HG03025 (cell line): ENCODE data around the gene FSIP1.

Experiments
- ATAC-seq: cut with Tn5 transposase; IDR thresholded peaks from one replicate; pipeline ENCODE4 v1.9.1; 2021; ENCODE audit warnings: mild to moderate bottlenecking, moderate library complexity; ENCODE audit not compliant: unreplicated experiment, low FRiP score

The FSIP1 gene

DNA sequence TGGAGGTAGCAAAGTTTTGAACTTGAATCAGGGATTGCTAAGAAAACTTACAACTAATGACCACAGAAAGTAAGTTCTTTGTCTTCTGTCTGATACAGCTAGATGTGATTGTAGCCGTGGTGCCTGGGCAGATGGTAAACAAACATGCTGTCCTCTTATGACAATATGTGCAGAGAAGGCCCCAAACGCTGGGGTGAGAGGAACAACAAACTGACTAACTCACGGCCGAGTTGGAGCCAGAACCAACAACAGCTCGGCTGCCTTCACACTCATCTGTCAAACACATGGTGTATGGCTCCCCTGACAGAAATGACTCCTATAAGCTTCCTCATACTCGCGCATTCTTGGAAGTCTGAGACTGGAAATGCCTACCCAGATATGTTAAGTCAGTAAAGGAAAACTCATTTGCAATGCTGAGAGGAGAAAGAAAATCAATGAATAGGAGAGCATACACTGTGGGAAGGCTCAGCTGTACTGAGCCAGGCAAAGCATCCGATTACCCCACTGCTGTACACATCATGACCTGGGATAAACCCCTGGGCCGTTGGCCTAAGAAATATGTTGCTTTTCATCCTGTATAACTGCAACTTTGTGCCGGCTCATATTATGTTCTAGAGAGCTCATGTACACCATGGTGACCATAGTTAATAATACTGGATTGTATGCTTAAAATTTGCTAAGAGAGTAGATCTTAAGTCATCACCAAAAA is 196.1 kb downstream of the FSIP1 start:
- no peak for ATAC-seq

DNA sequence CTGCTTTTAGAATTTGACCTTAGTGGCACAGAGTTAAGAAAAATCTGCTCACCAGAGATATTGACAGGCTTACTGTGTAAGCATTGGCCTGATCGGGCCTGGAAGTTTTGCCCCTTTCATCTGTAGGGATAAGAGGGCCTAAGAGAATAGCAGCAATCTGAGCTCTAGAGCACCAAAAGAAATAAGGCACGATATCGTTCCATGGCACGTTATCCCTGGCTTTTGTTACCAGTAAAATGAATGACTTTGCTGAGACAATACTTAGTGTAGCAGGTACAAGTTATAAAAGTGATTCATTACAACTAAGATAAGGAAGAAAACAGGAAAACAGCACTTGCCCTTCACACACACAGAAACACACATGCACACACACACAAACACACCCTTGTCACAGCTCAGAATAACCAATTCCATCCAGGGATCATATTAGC is 196.8 kb downstream of the FSIP1 start:
- no peak for ATAC-seq

- ATAC-seq: no peak
Observed at GRCh38 chr15:39585389-39585841, 197.2 kb downstream of the FSIP1 start.

DNA sequence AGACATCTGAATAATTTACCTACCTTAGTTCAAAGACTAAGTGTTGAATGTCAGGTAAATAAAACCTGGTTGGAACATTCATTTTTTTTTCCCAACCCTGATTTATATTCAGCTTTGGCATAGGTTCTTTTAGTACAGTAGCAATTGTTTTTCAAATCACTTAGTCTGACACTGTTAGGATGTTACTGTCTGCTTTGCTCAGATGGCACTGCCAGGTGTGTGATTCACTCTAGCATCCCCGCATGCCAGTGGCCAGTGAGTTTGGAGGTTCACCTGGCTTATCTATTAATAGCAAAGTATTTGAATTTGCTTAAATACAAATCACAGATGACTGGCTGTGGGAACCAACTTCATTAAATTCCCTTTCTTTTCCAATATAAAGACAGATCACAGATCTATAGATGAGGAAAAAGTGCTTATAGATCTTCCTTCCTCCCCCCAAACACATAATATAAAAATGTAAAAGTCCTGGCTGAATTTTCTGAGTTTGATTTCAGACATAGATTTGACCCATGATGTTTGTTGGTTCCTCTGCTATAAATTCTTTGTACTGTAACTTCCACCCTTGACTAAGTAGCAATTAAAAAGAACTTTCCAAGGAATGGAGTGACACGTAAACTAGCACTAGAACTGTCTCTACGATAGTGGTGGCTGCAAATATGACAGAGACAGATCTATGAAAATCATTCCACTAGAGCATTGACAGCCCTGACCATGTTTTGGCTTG is 197.8 kb downstream of the FSIP1 start:
- ATAC-seq: no peak

DNA sequence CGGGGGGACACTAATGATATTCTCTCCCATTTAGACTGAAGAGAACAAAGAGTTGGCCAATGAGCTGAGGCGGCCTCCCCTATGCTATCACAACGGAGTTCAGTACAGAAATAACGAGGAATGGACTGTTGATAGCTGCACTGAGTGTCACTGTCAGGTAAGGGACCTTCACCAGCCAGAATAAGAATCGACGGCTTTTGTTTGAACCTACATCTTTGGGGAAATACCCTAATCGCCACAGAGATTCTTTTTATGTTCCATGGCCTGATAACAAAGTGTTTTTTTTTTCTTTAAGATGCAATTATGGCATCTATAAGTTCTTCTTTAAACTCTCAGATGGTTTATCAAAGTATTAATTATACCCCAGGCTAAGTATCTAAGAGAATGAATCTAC is 198.4 kb downstream of the FSIP1 start:
- ATAC-seq: no peak

DNA sequence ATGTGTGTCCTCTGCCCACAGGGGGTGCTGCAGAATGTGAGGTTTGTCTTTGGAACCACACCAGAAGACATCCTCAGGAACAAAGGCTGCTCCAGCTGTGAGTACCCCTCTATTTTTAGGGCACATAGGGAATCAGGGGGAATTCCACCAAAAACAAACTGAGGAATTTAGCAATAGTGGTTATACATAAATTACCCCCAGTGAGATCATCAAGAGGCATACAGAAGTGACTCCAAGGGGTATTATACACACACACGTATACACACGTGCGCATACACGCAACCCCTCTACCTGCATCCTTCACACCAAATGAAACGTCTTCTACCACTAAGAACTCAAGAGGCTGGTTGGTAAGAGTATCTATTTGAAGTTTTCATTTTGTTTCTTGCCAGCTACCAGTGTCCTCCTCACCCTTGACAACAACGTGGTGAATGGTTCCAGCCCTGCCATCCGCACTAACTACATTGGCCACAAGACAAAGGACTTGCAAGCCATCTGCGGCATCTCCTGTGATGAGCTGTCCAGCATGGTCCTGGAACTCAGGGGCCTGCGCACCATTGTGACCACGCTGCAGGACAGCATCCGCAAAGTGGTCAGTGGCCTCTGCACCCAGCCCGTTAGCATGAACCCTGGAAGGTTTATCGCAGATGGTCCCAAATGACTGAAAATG is 198.9 kb downstream of the FSIP1 start:
- ATAC-seq: no peak

GRCh38 chr15:39582977-39583595 is 199.6 kb downstream of the FSIP1 start:
- ATAC-seq: no peak

GRCh38 chr15:39582286-39582976 is 200.2 kb downstream of the FSIP1 start:
- no peak for ATAC-seq

- no peak for ATAC-seq
Observed at GRCh38 chr15:39581793-39582285, 200.8 kb downstream of the FSIP1 start.

DNA sequence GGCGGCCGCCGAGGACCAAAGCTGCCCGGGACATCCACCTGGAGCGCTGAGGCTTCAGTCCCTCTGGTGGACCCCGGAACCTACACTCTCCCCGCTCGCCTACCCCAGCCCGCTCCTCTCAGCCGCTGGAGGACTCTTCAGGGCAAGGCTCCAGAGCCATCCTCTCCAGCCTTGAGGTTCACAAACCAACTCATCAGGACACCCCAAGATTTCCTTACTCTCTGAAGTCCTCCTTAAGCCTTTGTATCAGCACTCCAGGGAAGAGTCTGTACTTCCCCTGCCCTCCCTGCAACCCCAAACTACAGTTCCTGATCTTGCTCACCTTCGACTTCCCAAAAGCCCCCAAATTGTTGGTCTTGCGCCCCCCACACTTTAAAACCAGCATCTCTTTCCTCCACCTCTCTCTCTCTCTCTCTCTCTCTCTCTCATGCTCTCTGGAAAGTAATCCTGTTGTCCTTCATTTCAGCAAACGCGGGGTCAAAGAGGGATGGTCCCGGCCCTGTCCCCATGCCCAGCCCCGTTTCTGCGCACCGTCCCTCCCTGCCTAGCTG is 201.3 kb downstream of the FSIP1 start:
- ATAC-seq: no peak

- ATAC-seq: no peak
Observed at GRCh38 chr15:39580485-39581241, 202.0 kb downstream of the FSIP1 start, which contains the start of gene THBS1. Gene THBS1, plus strand, starts transcription at chr15:39581079. Its CDS starts 779 bp downstream, at chr15:39581858.

DNA sequence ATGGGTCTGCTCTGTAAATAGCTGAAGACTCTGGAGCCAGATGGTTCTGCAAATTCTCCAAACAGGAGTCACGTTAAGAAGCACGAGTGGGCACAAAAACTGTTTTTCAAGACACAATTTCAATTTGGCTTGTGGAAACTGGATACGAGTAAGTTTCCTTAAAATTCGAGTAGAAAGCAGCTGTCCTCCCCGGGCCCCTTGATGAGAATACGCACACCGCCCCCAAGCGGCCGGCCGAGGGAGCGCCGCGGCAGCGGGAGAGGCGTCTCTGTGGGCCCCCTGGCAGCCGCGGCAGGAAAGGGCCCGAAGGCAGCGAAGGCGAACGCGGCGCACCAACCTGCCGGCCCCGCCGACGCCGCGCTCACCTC is 202.5 kb downstream of the FSIP1 start:
- ATAC-seq: peak; percentile 90

- no peak for ATAC-seq
Observed at GRCh38 chr15:39579487-39580116, 203.0 kb downstream of the FSIP1 start.

- ATAC-seq: no peak
Observed at GRCh38 chr15:39578851-39579486, 203.7 kb downstream of the FSIP1 start.

DNA sequence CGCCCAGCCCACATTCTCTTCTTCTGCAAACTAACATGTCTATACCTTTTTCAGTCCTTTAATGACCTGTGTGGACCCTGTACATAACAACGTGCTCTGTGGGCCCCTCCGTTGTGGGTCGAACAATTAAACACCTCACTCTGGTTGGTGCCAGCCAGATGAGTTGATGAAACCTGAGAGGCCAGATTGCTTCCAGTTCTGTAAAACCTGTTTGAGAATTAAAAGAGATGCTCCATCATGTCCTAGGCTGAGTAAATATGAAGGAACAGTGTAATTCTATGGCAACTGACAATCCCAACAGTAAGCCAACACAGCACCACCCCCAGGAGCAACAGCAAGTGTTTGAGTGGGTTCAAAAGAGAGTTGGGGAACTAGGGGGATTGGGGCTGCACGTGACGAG is 207.5 kb downstream of the FSIP1 start:
- no peak for ATAC-seq

DNA sequence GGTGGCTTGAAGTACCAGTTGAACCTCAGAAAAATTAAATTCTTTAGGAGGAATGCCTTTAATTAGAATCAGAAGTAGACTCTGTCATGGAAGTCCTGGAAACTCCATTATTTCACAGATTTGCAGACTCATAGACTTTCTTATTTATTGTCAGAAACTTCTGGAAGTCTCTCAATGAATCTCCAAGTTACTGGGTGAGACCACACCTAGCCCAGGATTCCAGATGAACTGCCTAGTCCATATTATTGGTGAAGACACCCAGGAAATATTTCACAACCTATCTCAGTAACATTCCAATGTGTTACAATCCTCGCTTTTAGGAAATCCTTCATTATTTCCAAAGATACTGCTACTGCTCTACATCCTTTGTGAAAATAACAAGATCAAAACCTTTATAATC is 208.2 kb downstream of the FSIP1 start:
- no peak for ATAC-seq

- ATAC-seq: no peak
Observed at GRCh38 chr15:39573844-39574243, 208.8 kb downstream of the FSIP1 start.

DNA sequence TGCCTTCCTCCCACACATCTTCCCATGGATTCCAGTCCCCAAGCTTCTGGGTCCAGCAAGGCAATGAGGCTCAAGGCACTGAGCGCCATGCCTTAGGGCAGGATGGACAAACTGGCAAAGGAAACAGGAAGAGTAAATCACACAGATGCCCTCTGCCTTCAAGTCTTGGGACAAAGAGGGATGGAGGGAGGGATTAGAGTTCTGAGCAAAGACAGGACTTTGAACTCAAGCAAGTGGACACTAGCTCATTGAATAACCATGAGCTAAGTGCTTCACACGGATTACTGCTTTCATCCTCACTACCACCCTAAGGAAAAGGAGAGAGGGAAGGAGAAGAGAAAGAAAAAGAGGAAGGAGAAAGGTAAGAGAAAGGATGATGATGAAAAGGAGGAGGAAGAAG is 209.4 kb downstream of the FSIP1 start:
- ATAC-seq: no peak
